ENCODE measurements around the gene LRRC8C.
"Not testable (repeated sequence)": the region's sequence is repeated elsewhere in the genome, so short reads cannot be mapped to it uniquely, and the experiment has no call there.

Gene LRRC8C

GRCh38 chr1:89699451-89699986 lies 66.6 kb downstream of the LRRC8C start:
- H3K27ac ChIP-seq (ENCODE audit: low read length), result no peak overlapping the region
- no peaks in the 10 kb centered on the region for H3K4me1 ChIP-seq (ENCODE audit: control insufficient read depth, low read depth, low read length)
- H3K27me3 ChIP-seq (ENCODE audit: control insufficient read depth, insufficient read depth, low read length), result no peaks in the 10 kb centered on the region
- no peaks in the 10 kb centered on the region for H3K9me3 ChIP-seq (ENCODE audit: control insufficient read depth, low read depth, low read length)
- H3K9ac ChIP-seq (ENCODE audit: low read length), result no peak overlapping the region
- H3K4me3 ChIP-seq (ENCODE audit: low read length), result no peak overlapping the region
- H3K36me3 ChIP-seq (ENCODE audit: control insufficient read depth, low read depth, low read length), result no peaks in the 10 kb centered on the region

DNA sequence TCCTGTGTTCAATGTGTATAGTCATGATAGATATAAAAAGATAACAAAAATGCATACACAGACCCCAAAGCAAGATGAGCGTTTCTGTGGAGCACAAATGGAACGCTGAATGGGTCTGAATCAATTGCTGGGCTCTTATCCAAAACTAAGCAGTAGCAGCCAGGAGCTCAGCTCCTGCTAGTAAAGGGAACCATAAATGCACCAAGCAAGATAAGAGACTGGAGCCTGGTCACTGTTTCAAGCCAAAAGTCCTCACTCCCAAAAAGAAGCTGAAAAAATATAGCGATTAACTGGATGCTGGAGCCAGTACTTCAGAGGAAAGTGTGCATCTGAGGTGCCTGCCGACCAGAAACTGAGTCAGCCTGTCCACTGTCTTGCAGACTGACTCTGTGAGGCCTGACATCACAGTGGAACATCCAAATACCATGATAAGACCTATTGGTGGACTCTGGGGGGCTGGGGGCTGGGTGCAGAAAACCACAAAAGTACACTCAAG lies 68.9 kb downstream of the LRRC8C start:
- Histone ChIP-seq H3K4me1 (ENCODE audit: control insufficient read depth, low read depth, low read length) (no peaks in the 10 kb centered on the region), H3K36me3 (ENCODE audit: control insufficient read depth, low read depth, low read length) (no peaks in the 10 kb centered on the region), H3K4me3 (ENCODE audit: low read length) (no peak overlapping the region), H3K27ac (ENCODE audit: low read length) (no peak overlapping the region), H3K9me3 (ENCODE audit: control insufficient read depth, low read depth, low read length) (no peaks in the 10 kb centered on the region), H3K27me3 (ENCODE audit: control insufficient read depth, insufficient read depth, low read length) (no peaks in the 10 kb centered on the region), H3K9ac (ENCODE audit: low read length) (no peak overlapping the region)

- Histone ChIP-seq H3K4me3 (ENCODE audit: low read length) (no peak overlapping the region), H3K4me1 (ENCODE audit: control insufficient read depth, low read depth, low read length) (no peaks in the 10 kb centered on the region), H3K9ac (ENCODE audit: low read length) (no peak overlapping the region), H3K9me3 (ENCODE audit: control insufficient read depth, low read depth, low read length) (no peaks in the 10 kb centered on the region), H3K27ac (ENCODE audit: low read length) (no peak overlapping the region), H3K27me3 (ENCODE audit: control insufficient read depth, insufficient read depth, low read length) (no peaks in the 10 kb centered on the region), H3K36me3 (ENCODE audit: control insufficient read depth, low read depth, low read length) (no peaks in the 10 kb centered on the region)
Observed at GRCh38 chr1:89702520-89703045, 69.7 kb downstream of the LRRC8C start.

DNA sequence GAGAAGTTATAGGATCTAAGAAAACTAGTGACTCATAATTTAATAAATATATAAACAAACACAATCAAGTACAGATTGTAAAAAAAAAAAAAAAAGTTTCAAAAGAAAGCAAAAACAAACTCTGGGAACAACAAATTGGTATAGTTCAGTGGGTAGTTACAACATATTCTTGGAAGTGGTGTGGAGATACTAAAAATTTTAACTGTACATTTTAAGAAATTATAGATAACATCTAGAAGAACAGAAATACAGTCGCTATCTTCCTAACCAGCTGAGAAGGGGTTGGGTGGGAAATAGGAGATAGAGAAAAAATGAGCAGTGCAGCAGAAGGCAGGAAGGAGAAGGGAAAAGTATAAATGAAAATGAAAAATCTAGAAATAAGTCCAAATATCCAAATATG lies 70.5 kb downstream of the LRRC8C start:
- Histone ChIP-seq H3K27me3 (ENCODE audit: control insufficient read depth, insufficient read depth, low read length) (no peaks in the 10 kb centered on the region), H3K9ac (ENCODE audit: low read length) (no peak overlapping the region), H3K36me3 (ENCODE audit: control insufficient read depth, low read depth, low read length) (no peaks in the 10 kb centered on the region), H3K9me3 (ENCODE audit: control insufficient read depth, low read depth, low read length) (no peaks in the 10 kb centered on the region), H3K4me1 (ENCODE audit: control insufficient read depth, low read depth, low read length) (no peaks in the 10 kb centered on the region), H3K27ac (ENCODE audit: low read length) (no peak overlapping the region), H3K4me3 (ENCODE audit: low read length) (no peak overlapping the region)

DNA sequence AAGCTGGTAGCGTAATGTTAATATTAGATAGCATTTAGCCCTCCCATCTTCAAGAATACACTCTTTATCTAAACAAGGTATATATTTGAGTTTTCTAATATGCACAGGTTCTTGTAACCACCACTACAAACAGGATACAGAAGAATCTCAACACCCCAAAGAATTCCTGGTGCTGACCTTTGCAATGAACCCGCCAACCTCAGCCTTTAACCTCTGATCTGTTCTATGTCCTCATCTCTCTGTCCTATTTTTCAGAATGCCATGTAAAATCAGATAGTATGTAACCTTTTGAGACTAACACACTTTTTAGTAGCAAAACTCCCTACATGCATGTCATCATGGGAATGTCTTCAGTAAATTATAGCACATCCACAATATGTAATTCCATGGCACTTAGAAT lies 71.1 kb downstream of the LRRC8C start:
- Histone ChIP-seq H3K36me3 (ENCODE audit: control insufficient read depth, low read depth, low read length) (no peaks in the 10 kb centered on the region), H3K27ac (ENCODE audit: low read length) (no peak overlapping the region), H3K4me3 (ENCODE audit: low read length) (no peak overlapping the region), H3K9me3 (ENCODE audit: control insufficient read depth, low read depth, low read length) (no peaks in the 10 kb centered on the region), H3K9ac (ENCODE audit: low read length) (no peak overlapping the region), H3K4me1 (ENCODE audit: control insufficient read depth, low read depth, low read length) (no peaks in the 10 kb centered on the region), H3K27me3 (ENCODE audit: control insufficient read depth, insufficient read depth, low read length) (no peaks in the 10 kb centered on the region)

- H3K4me1 ChIP-seq (ENCODE audit: control insufficient read depth, low read depth, low read length); H3K4me3 ChIP-seq (ENCODE audit: low read length); H3K36me3 ChIP-seq (ENCODE audit: control insufficient read depth, low read depth, low read length); H3K9ac ChIP-seq (ENCODE audit: low read length); H3K27me3 ChIP-seq (ENCODE audit: control insufficient read depth, insufficient read depth, low read length); H3K27ac ChIP-seq (ENCODE audit: low read length); H3K9me3 ChIP-seq (ENCODE audit: control insufficient read depth, low read depth, low read length): not testable (repeated sequence)
Observed at GRCh38 chr1:89704885-89705284, 72.0 kb downstream of the LRRC8C start.

- H3K36me3 ChIP-seq (ENCODE audit: control insufficient read depth, low read depth, low read length), result no peaks in the 10 kb centered on the region
- no peak overlapping the region for H3K4me3 ChIP-seq (ENCODE audit: low read length)
- H3K9ac ChIP-seq (ENCODE audit: low read length), result no peak overlapping the region
- no peaks in the 10 kb centered on the region for H3K27me3 ChIP-seq (ENCODE audit: control insufficient read depth, insufficient read depth, low read length)
- no peaks in the 10 kb centered on the region for H3K4me1 ChIP-seq (ENCODE audit: control insufficient read depth, low read depth, low read length)
- H3K27ac ChIP-seq (ENCODE audit: low read length), result no peak overlapping the region
- H3K9me3 ChIP-seq (ENCODE audit: control insufficient read depth, low read depth, low read length), result no peaks in the 10 kb centered on the region
Observed at GRCh38 chr1:89705901-89706699, 73.2 kb downstream of the LRRC8C start.

- Histone ChIP-seq H3K4me3 (ENCODE audit: low read length) (no peak overlapping the region), H3K27me3 (ENCODE audit: control insufficient read depth, insufficient read depth, low read length) (no peaks in the 10 kb centered on the region), H3K9me3 (ENCODE audit: control insufficient read depth, low read depth, low read length) (no peaks in the 10 kb centered on the region), H3K27ac (ENCODE audit: low read length) (no peak overlapping the region), H3K36me3 (ENCODE audit: control insufficient read depth, low read depth, low read length) (no peaks in the 10 kb centered on the region), H3K4me1 (ENCODE audit: control insufficient read depth, low read depth, low read length) (no peaks in the 10 kb centered on the region), H3K9ac (ENCODE audit: low read length) (no peak overlapping the region)
Observed at GRCh38 chr1:89706700-89707012, 73.7 kb downstream of the LRRC8C start.

DNA sequence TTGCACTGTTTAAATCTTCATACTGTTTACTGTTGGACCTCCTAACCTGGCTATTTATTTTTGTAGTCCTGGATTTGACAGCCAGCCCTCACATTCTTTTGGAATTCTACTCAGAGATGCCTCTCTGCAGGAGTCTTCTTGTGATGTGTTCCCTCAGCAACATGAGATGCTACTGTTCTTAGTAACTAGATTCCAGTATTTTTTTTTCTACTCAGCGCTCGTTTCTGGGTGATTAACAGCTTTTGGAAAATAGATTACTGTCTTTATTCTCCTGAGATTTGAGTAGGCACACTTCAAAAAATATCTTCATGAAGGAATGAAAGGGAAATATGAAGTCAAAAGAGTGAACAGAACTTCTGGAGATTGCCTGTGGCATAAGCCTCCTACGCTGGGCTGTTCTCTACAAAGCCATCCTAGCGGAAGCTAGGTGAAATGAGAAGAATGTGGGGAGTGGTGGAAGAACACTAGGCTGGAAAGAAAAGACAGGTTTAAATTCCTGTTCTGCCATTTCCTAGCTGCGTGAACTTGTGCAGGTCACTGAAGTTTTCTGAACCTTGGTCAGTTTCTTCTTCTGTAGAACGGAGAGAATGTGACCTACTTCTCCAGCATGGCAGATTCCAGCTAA lies 75.9 kb downstream of the LRRC8C start:
- Histone ChIP-seq H3K4me3 (ENCODE audit: low read length) (no peak overlapping the region), H3K27me3 (ENCODE audit: control insufficient read depth, insufficient read depth, low read length) (no peaks in the 10 kb centered on the region), H3K4me1 (ENCODE audit: control insufficient read depth, low read depth, low read length) (no peaks in the 10 kb centered on the region), H3K9ac (ENCODE audit: low read length) (no peak overlapping the region), H3K27ac (ENCODE audit: low read length) (no peak overlapping the region), H3K36me3 (ENCODE audit: control insufficient read depth, low read depth, low read length) (no peaks in the 10 kb centered on the region), H3K9me3 (ENCODE audit: control insufficient read depth, low read depth, low read length) (no peaks in the 10 kb centered on the region)

- Histone ChIP-seq H3K9me3 (ENCODE audit: control insufficient read depth, low read depth, low read length) (no peaks in the 10 kb centered on the region), H3K27me3 (ENCODE audit: control insufficient read depth, insufficient read depth, low read length) (no peaks in the 10 kb centered on the region), H3K27ac (ENCODE audit: low read length) (no peak overlapping the region), H3K4me1 (ENCODE audit: control insufficient read depth, low read depth, low read length) (no peaks in the 10 kb centered on the region), H3K36me3 (ENCODE audit: control insufficient read depth, low read depth, low read length) (no peaks in the 10 kb centered on the region), H3K9ac (ENCODE audit: low read length) (no peak overlapping the region), H3K4me3 (ENCODE audit: low read length) (no peak overlapping the region)
Observed at GRCh38 chr1:89710498-89711139, 77.7 kb downstream of the LRRC8C start.

DNA sequence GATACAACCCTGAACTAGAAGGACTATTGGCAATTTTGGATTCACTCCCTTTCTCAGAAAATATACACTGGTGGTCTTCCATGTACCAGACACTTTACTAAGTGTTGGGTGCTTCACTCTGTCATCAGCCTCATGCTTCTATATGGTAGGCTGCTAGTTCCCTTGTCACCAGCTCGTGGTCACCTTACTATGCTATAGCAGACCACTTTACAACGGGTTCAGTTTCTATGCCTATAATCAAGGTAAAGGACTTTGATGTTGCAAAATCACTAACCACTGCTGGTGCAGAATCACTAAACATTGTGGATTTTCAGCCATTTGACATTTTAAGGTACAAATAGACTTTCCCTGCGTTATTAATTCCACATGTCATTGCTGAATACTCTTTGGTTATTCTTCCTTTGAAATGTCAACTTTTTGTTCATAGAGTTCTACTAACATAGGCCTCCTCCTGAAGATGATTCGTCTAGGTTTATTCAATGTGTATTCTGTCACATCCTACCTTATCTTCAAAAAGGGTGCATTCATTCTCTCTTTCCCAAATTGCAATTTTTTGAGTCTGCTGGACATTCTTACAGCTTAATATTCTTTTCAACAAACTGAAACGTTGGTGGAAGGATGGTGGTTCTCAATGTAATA lies 78.3 kb downstream of the LRRC8C start:
- H3K9me3 ChIP-seq (ENCODE audit: control insufficient read depth, low read depth, low read length), result no peaks in the 10 kb centered on the region
- H3K9ac ChIP-seq (ENCODE audit: low read length), result no peak overlapping the region
- H3K4me1 ChIP-seq (ENCODE audit: control insufficient read depth, low read depth, low read length), result no peaks in the 10 kb centered on the region
- H3K4me3 ChIP-seq (ENCODE audit: low read length), result no peak overlapping the region
- H3K27ac ChIP-seq (ENCODE audit: low read length), result no peak overlapping the region
- H3K36me3 ChIP-seq (ENCODE audit: control insufficient read depth, low read depth, low read length), result no peaks in the 10 kb centered on the region
- no peaks in the 10 kb centered on the region for H3K27me3 ChIP-seq (ENCODE audit: control insufficient read depth, insufficient read depth, low read length)
